ENCODE results near the gene NINJ1.

DNA sequence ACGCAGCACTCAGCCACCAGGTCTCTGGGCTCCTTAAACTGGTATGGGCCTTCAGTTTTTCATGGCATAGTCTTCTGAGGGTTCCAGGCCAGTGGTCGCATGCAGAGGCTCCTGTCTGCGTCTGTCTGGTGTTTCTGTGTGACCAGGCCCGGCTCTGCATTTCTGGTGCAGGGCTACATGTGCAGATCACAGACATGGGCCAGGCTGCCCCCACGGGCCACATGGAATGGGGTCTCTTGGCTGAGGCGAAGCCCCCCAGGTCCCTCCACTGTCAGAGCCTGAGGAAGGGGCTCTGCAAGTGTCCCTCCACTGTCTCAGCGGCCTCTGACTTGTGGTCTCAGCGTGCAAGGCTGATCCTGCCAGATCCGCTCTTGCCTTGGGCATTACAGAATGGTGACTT is 53.6 kb downstream of the NINJ1 start:
- TF ChIP-seq, protein P1, sequence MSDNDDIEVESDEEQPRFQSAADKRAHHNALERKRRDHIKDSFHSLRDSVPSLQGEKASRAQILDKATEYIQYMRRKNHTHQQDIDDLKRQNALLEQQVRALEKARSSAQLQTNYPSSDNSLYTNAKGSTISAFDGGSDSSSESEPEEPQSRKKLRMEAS (IDR thresholded peaks at IDR 0.05), result no peak
- TF ChIP-seq JUND (IDR thresholded peaks at IDR 0.05; ENCODE audit: low read length) (no peak), RAD21 (IDR thresholded peaks at IDR 0.05 in 1 of 2, conservative IDR thresholded peaks at IDR 0.05 in 1 of 2; ENCODE audit: low read depth in 2 of 2, low read length in 2 of 2) (no peak), HDAC6 (IDR thresholded peaks at IDR 0.05; ENCODE audit: low read depth, low read length) (no peak), JUN (IDR thresholded peaks at IDR 0.05; ENCODE audit: low read depth, low read length) (no peak), CREB1 (IDR thresholded peaks at IDR 0.05) (no peak), FOSL1 (IDR thresholded peaks at IDR 0.05; ENCODE audit: insufficient read depth, low read depth, low read length) (no peak), GABPA (IDR thresholded peaks at IDR 0.05; ENCODE audit: borderline replicate concordance, insufficient read depth, low read length) (no peak), RXRA (IDR thresholded peaks at IDR 0.05; ENCODE audit: insufficient read depth, low read depth, low read length) (no peak), SIN3A (conservative IDR thresholded peaks at IDR 0.05 in 1 of 2, IDR thresholded peaks at IDR 0.05 in 1 of 2; ENCODE audit: low read depth in 1 of 2, low read length in 2 of 2) (no peak)
- TF ChIP-seq, protein P2, sequence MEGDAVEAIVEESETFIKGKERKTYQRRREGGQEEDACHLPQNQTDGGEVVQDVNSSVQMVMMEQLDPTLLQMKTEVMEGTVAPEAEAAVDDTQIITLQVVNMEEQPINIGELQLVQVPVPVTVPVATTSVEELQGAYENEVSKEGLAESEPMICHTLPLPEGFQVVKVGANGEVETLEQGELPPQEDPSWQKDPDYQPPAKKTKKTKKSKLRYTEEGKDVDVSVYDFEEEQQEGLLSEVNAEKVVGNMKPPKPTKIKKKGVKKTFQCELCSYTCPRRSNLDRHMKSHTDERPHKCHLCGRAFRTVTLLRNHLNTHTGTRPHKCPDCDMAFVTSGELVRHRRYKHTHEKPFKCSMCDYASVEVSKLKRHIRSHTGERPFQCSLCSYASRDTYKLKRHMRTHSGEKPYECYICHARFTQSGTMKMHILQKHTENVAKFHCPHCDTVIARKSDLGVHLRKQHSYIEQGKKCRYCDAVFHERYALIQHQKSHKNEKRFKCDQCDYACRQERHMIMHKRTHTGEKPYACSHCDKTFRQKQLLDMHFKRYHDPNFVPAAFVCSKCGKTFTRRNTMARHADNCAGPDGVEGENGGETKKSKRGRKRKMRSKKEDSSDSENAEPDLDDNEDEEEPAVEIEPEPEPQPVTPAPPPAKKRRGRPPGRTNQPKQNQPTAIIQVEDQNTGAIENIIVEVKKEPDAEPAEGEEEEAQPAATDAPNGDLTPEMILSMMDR (IDR thresholded peaks at IDR 0.05; ENCODE audit: control extremely low read depth in 1 of 3, insufficient read depth in 1 of 3, low read depth in 1 of 3, low read length in 3 of 3), result no peak
- TF ChIP-seq, protein P3, sequence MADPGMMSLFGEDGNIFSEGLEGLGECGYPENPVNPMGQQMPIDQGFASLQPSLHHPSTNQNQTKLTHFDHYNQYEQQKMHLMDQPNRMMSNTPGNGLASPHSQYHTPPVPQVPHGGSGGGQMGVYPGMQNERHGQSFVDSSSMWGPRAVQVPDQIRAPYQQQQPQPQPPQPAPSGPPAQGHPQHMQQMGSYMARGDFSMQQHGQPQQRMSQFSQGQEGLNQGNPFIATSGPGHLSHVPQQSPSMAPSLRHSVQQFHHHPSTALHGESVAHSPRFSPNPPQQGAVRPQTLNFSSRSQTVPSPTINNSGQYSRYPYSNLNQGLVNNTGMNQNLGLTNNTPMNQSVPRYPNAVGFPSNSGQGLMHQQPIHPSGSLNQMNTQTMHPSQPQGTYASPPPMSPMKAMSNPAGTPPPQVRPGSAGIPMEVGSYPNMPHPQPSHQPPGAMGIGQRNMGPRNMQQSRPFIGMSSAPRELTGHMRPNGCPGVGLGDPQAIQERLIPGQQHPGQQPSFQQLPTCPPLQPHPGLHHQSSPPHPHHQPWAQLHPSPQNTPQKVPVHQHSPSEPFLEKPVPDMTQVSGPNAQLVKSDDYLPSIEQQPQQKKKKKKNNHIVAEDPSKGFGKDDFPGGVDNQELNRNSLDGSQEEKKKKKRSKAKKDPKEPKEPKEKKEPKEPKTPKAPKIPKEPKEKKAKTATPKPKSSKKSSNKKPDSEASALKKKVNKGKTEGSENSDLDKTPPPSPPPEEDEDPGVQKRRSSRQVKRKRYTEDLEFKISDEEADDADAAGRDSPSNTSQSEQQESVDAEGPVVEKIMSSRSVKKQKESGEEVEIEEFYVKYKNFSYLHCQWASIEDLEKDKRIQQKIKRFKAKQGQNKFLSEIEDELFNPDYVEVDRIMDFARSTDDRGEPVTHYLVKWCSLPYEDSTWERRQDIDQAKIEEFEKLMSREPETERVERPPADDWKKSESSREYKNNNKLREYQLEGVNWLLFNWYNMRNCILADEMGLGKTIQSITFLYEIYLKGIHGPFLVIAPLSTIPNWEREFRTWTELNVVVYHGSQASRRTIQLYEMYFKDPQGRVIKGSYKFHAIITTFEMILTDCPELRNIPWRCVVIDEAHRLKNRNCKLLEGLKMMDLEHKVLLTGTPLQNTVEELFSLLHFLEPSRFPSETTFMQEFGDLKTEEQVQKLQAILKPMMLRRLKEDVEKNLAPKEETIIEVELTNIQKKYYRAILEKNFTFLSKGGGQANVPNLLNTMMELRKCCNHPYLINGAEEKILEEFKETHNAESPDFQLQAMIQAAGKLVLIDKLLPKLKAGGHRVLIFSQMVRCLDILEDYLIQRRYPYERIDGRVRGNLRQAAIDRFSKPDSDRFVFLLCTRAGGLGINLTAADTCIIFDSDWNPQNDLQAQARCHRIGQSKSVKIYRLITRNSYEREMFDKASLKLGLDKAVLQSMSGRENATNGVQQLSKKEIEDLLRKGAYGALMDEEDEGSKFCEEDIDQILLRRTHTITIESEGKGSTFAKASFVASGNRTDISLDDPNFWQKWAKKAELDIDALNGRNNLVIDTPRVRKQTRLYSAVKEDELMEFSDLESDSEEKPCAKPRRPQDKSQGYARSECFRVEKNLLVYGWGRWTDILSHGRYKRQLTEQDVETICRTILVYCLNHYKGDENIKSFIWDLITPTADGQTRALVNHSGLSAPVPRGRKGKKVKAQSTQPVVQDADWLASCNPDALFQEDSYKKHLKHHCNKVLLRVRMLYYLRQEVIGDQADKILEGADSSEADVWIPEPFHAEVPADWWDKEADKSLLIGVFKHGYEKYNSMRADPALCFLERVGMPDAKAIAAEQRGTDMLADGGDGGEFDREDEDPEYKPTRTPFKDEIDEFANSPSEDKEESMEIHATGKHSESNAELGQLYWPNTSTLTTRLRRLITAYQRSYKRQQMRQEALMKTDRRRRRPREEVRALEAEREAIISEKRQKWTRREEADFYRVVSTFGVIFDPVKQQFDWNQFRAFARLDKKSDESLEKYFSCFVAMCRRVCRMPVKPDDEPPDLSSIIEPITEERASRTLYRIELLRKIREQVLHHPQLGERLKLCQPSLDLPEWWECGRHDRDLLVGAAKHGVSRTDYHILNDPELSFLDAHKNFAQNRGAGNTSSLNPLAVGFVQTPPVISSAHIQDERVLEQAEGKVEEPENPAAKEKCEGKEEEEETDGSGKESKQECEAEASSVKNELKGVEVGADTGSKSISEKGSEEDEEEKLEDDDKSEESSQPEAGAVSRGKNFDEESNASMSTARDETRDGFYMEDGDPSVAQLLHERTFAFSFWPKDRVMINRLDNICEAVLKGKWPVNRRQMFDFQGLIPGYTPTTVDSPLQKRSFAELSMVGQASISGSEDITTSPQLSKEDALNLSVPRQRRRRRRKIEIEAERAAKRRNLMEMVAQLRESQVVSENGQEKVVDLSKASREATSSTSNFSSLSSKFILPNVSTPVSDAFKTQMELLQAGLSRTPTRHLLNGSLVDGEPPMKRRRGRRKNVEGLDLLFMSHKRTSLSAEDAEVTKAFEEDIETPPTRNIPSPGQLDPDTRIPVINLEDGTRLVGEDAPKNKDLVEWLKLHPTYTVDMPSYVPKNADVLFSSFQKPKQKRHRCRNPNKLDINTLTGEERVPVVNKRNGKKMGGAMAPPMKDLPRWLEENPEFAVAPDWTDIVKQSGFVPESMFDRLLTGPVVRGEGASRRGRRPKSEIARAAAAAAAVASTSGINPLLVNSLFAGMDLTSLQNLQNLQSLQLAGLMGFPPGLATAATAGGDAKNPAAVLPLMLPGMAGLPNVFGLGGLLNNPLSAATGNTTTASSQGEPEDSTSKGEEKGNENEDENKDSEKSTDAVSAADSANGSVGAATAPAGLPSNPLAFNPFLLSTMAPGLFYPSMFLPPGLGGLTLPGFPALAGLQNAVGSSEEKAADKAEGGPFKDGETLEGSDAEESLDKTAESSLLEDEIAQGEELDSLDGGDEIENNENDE (IDR thresholded peaks at IDR 0.05; ENCODE audit: insufficient replicate concordance, low read length), result no peak

All from H1 (cell line).